Measurements from ENCODE around the gene ETV4. TPM values are rescaled to one million over a fixed set of nuclear protein-coding genes. Genes with fewer than 3 reads are reported as not detected.

Gene ETV4
- total RNA-seq, result under 1 TPM in 1 of 4 donors, not detected in 3; 0.22 TPM

GRCh38 chr17:43546319-43547188 is at the start of gene ETV4:
TSS of gene ETV4 (minus strand) at chr17:43546340. CDS start at chr17:43545617, 723 bp downstream.
- TF ChIP-seq CTCF (IDR thresholded peaks at IDR 0.05; ENCODE audit: low read depth), result no peak

- TF ChIP-seq CTCF (IDR thresholded peaks at IDR 0.05; ENCODE audit: low read depth), result no peak
Observed at GRCh38 chr17:43595466-43595865, 49.3 kb upstream of the ETV4 start.

GRCh38 chr17:43591779-43592562 is 45.8 kb upstream of the ETV4 start:
- TF ChIP-seq CTCF (IDR thresholded peaks at IDR 0.05; ENCODE audit: low read depth), result no peak

GRCh38 chr17:43591001-43591400 is 44.9 kb upstream of the ETV4 start:
- no peak for TF ChIP-seq CTCF (IDR thresholded peaks at IDR 0.05; ENCODE audit: low read depth)

- no peak for TF ChIP-seq CTCF (IDR thresholded peaks at IDR 0.05; ENCODE audit: low read depth)
Observed at GRCh38 chr17:43588664-43589435, 42.7 kb upstream of the ETV4 start.

GRCh38 chr17:43588121-43588520 is 42.0 kb upstream of the ETV4 start:
- TF ChIP-seq CTCF (IDR thresholded peaks at IDR 0.05; ENCODE audit: low read depth), result no peak

Data from subcutaneous adipose tissue (tissue), 4 donors.